Daoy (cell line): Measurements from ENCODE around the gene GPR87. TPM values are rescaled to one million over a fixed set of nuclear protein-coding genes. Genes with fewer than 3 reads are reported as not detected.

Experiments used
- DNase-seq: peaks from one replicate; pipeline ENCODE4 v3.0.0-alpha.2; 2015; ENCODE audit warnings: low read depth
- total RNA-seq: library from RNA; depleted of rRNA; stranded (reverse); fragments of >200 nt; shearing (Covaris generic); gene quantifications from 2 replicates; pipeline ENCODE4 v1.2.3, GENCODE V29; 2014

The GPR87 gene
- total RNA-seq, 1 experiment from 2014 or later: 0.40 TPM

DNA sequence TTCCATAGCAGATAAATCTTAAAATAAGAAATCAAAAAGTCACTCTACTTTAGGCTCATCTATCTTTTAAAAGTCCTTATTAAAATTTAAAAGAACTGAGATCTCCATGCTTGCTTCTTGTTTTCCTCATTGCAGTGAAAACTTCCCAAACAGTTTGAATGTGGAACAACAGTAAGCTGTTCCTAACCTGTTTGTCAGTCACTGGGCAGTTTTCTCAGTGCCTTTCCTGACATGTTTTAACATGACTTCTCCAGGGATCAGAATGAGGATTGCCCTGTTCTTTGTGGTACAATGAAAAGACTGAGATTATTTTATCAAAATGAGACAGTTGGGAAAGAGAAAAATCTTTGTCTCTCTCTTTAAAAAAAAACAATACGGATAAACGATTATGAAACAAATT, 774 bp downstream of the GPR87 start:
- DNase-seq: no peak

DNA sequence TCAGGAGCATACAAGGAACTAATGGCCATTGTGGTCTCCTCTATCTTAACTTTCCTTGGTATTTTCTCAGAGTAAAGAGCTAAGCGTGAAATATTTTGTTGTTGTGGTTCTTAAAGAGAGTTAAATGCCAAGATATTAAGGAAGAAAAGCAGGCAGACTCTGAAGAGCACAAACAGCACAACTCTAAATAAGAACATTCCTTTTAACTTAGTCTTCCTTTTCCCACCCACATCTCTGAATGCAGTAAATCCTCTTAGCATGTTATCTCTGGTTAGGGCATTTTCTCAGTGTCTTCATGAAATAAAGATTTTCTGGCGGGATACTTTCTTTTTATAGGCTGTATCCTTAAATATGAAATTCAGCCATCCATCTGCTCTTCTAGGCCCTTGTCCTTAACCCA, 1.5 kb downstream of the GPR87 start:
- no peak for DNase-seq

DNA sequence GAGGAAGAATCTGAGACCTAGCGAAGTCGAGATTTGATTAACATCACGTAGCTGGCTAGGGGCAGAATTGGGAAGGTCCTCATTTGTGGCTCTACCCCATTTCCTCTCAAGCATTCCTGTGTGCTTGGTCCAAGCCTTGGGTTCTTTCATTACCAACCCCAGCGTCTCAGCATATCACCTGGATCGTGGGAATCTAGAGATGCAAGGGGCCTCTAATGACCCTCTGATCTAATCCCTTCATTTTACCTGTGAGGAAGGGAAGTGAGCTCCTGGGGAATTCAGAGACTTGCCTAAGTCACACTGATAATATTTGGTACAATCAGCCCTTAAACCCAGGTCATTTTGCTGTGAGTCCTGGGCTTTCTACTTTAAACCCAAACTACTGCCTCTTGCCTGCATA, 2.0 kb downstream of the GPR87 start:
- DNase-seq: no peak

DNA sequence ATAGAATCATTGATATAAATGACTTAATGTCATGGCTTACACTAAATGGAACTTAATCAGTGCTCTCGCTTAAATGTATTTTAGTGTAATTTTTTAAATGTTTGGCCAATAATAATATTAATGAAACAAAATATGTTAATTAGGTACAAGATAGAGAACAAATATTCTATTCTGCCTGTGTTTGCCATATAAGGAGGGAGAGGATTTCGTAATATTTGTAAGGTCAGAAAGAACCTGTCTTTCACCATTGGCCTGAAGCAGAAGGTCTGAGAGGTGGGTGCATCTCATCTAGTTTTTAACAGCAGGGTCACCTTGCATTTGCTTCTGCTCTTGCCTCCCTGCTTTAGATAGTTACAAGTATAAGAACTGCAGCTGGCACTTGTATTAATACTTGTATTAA, 2.5 kb downstream of the GPR87 start:
- DNase-seq: no peak

DNA sequence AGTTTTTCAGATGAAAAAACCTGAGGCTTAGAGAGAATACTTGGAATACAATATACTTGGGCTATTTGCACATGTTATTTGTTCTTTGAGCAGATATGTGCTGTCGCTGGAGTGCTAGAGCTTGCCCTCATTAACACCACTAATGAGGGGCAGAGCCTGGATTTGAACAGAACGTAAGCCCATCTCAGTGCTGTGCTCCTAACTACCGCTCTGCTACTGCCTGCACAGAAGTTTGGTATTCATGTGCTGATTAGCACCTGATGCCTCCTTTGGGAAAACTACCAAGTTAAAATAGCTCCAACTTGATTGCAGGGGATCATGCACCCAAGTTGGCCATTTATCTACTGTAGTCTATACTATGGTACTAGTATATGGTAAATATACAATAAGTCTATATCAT, 3.6 kb downstream of the GPR87 start:
- DNase-seq: no peak

DNA sequence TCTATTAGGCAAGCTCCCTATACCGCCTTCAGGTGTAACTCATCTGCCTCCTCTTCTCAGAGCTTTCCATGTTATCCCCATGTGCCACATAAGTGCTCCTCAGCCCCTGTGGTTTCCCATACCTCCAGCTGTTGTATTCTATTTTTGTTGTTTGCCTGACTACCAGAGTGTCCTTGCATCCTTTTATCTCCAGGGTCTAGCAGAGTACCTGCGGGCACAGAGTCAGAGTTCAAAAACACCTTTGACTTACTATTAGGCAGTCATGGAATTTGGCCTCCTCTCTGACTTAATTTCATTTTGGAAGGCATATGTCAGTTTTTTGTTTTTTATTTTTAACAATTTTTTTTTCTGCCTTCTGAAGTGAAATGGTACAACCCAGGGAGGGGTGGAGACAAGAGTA, 7.1 kb downstream of the GPR87 start:
- DNase-seq: no peak

DNA sequence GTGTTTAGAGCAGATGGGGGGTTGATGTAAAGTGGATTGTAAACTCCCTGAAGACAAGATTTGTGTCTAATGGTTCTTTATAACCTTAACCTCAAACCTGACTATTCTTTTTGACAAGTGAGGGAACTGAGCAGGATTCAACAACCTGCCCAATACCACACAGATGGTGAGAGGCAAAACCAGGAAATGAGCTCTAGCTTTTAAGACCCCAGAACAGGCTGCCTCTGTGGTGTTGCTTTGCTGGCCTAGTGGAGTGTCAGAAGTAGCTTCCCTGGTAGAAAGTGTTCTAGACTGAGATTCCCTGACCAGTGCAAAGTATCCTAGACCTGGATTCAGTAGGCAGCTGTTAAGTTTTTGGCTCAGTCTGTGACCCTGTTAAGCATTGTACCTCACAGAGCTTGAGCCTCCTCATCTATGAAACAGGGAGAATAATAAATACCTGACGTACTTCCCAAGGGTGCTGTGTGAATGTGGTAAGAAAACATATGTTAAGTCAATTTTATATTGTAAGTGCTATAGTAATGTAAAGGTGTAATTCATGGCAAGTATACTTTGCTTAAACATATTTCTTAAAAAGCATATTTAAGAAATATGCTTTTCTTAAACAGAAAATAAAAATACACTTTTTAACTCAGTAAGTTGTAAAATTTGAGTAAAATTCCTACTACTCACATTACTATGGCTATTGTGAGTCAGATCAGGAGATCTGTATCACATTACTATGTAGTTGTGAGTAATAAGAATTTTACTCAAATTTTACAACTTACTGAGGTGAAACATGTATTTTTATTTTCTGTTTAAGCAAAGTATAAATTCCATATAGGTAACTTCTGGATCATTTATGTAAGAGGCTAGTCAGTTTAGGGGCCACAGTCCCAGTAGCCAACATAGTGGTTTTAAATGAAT, 8.8 kb downstream of the GPR87 start:
- DNase-seq: peak; percentile 21

DNA sequence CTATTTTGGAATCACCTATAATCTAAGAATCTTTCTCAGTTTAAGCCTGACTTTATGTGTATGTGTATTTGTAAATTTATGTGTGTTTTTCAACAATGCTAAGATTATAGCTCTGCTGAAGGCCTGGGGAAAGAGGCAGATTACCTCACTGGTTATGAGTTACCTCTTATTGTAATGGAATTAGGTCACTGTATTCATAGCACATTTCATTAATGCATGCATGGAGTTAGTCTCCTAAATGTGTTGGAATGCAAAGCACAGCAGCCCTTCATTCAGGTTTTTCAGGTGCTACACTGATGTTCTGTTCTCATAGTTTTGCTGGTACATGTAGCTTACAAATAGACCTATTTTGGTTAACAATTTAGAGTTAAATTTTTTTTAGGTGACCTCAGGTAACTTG, 9.5 kb downstream of the GPR87 start:
- DNase-seq: no peak

DNA sequence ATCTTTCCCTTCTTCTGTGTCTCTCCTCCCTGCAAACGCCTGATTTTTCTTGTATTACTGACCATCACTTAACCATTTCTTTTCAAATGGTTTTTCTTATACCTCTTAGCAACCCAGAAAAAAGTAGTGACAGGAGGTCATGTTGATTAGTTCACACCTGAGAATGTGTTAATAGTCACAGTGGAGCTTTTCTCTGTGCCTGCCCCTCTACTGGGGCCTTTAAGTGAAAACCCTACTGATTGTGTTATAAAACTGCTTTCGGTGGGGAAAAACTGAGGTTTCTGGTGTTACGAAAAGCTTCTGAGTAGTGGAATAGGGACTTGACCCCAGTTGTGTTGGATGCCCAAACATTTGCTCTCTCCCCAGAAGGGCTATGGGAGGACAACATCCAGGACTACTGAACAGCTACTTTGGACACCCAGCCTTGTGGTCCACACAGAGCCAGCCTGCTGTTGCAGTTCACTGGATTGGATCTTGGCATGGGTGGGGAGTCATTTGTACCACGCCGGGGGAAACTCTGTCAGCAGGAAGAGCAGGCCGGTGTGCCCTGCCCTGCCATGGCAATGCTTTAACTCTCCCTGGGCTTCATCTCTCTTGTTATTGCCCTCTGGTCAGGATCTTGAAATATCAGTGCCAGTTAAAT, 10.3 kb downstream of the GPR87 start:
- DNase-seq: no peak

DNA sequence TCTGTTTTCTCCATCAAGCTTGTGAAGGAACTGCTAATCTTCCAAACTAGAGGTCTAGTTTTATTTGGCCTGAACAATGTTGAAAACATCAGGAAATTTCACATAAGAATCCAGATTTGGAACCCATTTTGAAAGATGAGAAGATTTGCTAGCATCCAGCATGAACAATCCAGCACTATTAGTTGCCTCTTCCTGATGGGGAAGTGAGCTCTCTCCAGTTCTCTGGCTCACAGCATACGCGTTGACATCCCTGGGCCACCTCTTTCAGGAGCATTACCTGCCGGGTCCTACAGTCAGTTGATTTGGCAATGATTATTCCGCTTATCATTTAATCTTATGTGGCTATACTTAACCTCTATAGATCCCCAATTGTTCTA, 10.9 kb downstream of the GPR87 start:
- DNase-seq: peak; percentile 62

DNA sequence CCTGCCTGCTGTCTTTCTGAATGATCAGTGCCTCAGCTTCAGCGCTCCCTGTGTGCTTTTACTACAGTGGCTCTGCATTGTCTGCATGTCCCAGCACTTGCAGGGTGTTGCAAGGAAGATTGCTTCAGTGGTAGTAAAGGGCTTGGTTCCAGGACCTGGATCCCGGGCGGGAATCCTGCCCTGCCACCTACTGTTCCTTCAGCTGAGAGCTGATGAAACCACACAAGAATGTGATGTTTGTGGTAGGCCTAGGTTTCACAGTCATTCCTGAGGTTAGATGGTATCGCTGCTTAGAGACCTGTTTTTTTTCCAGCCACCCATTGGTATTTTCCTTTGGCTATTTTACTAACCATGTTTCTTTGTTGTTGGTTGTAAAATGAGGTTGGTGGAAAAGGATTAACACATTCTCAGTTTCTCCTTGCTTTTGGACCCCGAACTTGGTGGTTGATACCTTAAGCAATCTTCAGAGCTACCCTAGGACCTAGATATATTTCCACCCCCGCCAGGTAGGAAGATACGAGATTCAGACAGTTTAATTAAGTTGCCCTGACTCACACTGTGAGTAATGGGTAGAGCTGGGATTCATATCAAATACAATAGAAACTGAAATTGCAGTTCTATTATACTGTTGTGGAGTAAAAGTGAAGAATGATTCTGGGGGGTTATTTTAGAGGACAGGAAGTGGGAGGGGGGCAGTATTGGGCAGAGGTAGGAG, 11.4 kb downstream of the GPR87 start:
- DNase-seq: peak; percentile 97

DNA sequence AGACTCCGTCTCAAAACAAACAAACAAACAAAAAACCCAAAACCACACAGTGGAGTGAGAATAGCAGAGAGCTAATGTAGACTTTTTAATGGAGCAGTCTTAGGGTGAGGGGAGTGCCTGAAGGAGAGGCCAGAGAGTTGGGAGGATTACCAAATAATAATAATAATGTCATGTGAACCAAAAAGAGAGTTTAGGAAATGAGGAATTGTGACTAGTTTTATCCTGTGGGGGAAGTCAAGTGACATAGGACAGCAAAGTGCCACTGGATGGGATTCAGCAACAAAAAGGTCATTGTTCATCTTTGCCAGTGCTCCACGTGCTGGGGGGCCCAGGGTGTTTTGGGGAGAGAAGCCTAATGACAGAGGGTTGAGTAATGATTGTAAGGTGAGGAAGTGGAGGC, 12.9 kb downstream of the GPR87 start:
- DNase-seq: no peak

DNA sequence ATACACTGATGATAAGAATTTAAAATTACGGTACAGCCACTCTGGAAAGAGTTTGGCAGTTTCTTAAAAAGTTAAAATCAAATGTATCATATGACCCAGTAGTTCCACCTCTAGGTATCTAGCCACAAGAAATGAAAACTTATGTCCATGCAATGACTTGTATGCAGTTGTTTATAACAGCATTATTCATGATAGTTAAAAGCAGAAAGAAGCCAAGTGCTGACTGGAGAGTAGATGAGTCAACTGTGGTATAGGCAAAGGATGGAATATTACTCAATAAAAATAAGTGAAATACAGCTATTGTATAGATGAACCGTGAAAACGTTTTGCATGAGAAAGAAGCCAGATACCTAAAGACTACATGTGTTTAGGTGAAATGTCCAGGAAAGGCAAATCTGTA, 14.8 kb downstream of the GPR87 start:
- DNase-seq: peak; percentile 48

DNA sequence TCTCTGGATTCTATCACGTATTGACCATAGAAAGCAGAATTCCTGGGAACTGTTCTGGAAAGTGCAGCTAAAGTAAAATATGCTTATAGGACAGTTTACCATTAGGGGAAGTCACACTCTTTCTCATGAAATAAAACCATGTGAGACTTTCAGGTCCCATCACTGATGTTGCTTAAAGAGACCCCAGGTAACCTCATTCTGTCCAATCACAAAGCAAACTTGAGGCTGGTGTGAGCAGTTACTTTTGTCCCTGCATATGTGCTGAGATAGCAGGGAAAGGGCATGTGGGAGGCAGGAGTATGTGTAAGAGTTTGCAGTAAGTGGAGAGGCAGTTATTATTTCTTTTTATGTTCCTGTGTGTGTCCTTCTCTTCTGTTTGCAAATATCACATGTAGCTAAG, 16.1 kb downstream of the GPR87 start:
- DNase-seq: no peak

DNA sequence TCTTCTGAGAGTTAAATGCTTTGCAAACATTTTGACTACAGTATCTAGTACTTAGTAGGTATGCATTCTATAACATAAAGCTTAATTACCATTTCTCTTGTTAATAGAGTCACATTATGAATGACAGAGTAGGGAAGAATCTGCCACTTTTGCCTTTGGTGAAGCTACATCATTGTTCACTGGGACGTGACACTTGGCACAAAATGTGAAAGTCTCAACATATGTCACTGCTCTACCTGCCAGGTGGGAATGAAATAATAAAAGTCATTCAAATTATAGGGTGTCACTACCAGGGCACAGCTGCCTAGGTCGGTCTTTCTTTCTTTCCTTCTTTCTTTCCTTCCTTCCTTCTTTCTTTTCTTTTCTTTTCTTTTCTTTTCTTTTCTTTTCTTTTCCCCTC, 17.6 kb downstream of the GPR87 start:
- DNase-seq: no peak

DNA sequence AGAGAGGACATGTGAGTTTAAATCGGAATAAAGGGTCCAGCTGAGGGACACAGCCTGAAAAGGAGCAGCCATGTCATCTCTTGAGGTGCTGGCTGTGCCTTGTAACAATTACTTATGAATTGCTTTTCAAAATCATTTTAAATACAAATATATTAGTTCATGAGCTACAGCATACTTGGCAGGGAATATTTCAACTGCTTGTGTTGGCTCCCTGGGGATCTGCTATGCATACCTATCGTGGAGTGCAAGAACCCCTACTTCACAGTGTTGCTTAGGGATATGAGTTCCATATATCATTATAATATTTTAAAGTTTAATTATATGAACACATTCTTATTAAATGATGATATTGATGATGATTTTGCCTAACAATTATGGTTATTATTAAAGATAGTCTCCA, 19.2 kb downstream of the GPR87 start:
- DNase-seq: no peak

DNA sequence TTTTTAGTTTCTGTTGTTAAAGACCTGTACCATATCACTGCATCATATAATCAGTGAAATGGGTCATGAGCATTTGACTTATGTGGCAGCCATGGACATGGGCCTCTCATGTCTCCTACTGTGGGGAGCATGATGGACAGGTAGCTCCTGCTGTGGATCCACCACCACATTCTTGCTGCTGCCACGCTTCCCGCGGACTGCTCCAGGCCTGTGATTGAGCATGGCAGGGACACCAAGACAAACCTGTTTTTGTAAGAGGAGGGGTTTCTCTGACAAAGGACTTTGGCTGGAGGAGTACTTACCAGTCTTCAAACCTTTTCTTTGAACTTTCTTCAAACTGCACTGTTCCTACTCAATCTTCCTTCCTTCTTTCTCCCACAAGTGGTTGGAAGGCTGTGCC, 20.4 kb downstream of the GPR87 start:
- no peak for DNase-seq

DNA sequence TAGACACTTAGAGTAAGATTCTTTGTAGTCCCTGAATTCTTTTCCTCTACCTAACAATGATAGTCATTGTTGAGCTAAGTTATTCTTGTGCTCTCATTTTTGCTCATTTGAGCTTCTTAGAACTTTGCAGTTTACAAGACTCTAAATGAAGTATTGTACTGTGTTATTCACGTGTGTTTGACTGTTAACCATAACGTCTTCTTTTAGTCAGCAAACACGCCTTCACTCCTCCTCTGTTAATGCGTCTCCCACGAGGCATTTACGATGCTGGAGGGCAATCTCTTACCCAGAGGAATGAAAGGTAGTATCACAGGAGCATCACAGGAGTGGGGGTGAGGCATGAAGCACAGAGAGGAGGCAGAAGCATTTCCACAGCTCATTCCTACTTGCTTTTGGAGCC, 23.5 kb downstream of the GPR87 start:
- no peak for DNase-seq

DNA sequence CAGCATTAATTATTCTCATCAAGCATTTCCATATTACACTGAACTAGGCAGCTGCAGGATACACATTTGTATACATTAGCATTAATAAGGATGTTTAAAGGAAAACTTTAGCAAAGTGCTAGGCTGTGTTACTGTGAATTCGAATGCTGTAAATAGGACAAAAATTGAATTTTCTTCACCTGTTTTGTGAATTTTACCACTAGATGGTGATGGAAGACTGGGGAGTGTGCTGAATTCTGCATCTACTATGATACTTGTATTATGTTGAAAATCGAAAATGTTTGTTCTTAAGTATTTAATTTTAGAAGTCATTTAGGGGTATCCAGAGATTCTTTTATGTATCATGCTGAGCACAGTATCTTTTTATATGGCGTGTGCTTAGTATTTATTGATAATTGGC, 25.9 kb downstream of the GPR87 start:
- no peak for DNase-seq

DNA sequence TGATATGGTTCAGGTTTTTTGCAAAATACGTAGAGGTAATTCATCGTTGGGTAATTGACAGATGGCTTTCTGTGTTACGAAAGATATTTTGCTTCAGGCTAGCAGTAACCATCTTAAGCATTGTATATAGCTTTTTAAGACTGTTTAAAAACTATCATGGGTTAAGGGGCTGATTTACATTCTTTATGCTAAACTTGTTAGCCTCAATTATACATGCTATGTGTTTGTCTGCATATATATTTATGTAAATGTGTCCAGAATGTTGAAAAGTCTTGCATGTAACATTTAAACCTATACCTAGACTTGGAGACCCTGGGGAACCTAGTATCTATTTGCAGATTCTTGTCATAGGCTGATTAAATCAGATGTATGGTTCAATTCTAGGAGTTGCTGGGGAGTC, 27.2 kb downstream of the GPR87 start:
- no peak for DNase-seq

DNA sequence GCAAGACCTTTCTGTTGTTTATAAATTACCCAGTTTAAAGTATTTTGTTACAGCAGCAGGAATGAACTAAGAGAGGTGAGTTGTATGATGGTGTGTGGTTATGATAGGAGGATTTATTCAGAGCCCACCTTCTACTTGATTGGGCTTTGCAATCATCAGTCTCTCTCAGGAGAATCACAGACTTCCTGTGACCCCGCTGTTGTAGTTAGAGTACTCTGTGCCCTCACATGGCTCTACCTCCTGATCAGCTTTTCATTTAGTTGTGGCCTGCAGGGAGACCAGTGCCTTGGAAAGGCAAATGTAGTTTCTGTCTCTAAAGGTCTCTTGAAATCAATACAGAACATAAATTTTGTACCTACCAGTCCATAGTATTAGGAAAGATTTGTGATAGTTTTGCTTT, 30.7 kb downstream of the GPR87 start:
- no peak for DNase-seq

DNA sequence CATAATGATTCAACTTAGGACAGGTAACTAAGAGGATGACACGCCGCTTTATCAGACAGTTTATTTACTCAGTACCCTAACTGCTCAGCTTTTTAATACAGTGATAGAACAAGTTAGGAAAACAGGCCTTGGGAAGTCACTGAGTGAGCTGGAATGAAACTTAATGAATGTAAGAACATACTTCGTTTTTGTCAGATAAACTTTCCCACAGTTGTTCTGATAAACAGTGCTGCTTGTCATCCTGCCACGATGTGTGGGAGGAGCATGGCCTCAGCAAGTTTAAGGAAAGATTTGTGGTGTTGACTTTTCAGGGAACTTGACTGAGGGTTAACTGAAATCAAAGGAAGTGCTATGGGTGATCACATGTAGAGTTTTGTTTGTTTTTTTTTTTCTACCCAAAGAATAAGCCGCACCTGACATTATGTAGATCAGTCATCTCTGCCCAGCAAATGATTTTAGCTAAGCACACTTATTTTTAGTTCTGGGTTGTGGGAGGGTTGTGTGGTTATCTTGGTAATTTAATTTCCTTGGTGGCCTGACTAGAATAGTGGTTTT, 32.6 kb downstream of the GPR87 start:
- DNase-seq: peak; percentile 61

DNA sequence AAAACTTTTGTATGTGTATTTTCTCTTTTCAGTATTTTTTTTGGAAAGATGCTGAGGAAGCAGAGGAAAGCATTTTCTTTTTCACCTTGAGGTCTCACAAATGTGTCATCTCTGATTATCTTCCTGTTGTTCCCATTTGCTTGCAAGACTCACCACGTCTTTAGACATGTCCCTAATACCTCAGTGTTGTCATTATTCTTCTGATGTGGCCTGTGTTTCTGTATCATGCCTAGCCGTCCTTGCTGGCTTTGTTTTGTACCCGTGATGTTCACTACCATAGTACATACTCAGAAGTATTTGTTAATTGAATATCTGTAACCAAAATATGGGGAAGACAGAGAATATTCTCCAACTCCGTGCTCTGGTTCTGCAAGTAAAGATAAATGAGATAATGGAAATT, 33.2 kb downstream of the GPR87 start:
- DNase-seq: no peak
